ENCODE results near the gene SEC61A2. TPM values are rescaled to one million over a fixed set of nuclear protein-coding genes. Genes with fewer than 3 reads are reported as not detected.
A peak's percentile ranks its signal among the peaks of the same experiment; 100 is the strongest.

SEC61A2 gene
- total RNA-seq, 3 donors from 2014 or later (not counting 1 experiment from before 2014, with no cell fraction given), result 16.6 to 22.2 (median 17.4) TPM

GRCh38 chr10:12111528-12111927 lies 17.9 kb upstream of the SEC61A2 start:
- no peaks in the 10 kb centered on the region for H3K9me3 Mint-ChIP-seq
- no peak overlapping the region for H3K4me3 Mint-ChIP-seq
- Histone ChIP-seq H3K27me3 (ENCODE audit: control insufficient read depth, insufficient read depth, low read length) (no peaks in the 10 kb centered on the region), H3K4me1 (ENCODE audit: control insufficient read depth, insufficient read depth, low read length) (peaks cover 11% of the 10 kb centered on the region), H3K36me3 (ENCODE audit: control insufficient read depth, insufficient read depth, low read length) (peaks cover 26% of the 10 kb centered on the region), H3K9me3 (ENCODE audit: control insufficient read depth, insufficient read depth, low read length) (no peaks in the 10 kb centered on the region), H3K27ac (ENCODE audit: low read length) (no peak overlapping the region), H3K4me3 (ENCODE audit: low read length) (no peak overlapping the region)
- no peaks in the 10 kb centered on the region for H3K36me3 Mint-ChIP-seq
- TF ChIP-seq CTCF (IDR thresholded peaks at IDR 0.05), result no peak
- H3K27me3 Mint-ChIP-seq (ENCODE audit: low read depth in 2 of 2), result no peaks in the 10 kb centered on the region
- H3K4me1 Mint-ChIP-seq, result peaks cover 8 to 12% of the 10 kb centered on the region in 2 donors
- H3K27ac Mint-ChIP-seq, result peak overlapping the region in 1 of 2 donors; percentile 0
- ATAC-seq (no peak), DNase-seq (no peak)
- intact Hi-C loops (cut with micrococcal nuclease), result no loop called here

- Histone ChIP-seq H3K4me3 (ENCODE audit: low read length) (no peak overlapping the region), H3K27ac (ENCODE audit: low read length) (peak overlapping the region; percentile 38), H3K36me3 (ENCODE audit: control insufficient read depth, insufficient read depth, low read length) (peaks cover 17% of the 10 kb centered on the region), H3K9me3 (ENCODE audit: control insufficient read depth, insufficient read depth, low read length) (no peaks in the 10 kb centered on the region), H3K4me1 (ENCODE audit: control insufficient read depth, insufficient read depth, low read length) (peaks cover 11% of the 10 kb centered on the region), H3K27me3 (ENCODE audit: control insufficient read depth, insufficient read depth, low read length) (no peaks in the 10 kb centered on the region)
- no peak for TF ChIP-seq CTCF (IDR thresholded peaks at IDR 0.05)
- ATAC-seq, result no peak
- Mint-ChIP-seq H3K9me3 (no peaks in the 10 kb centered on the region), H3K27me3 (ENCODE audit: low read depth in 2 of 2) (no peaks in the 10 kb centered on the region), H3K36me3 (no peaks in the 10 kb centered on the region), H3K4me3 (no peak overlapping the region), H3K4me1 (peaks cover 8 to 12% of the 10 kb centered on the region in 2 donors), H3K27ac (peak overlapping the region in 1 of 2 donors; percentile 74)
- WGBS (ENCODE audit: insufficient coverage), result 95% methylated on average over 2 of the region's 2 CpGs
- intact Hi-C loops (cut with micrococcal nuclease), result no loop called here
- DNase-seq, result no peak
Measured at GRCh38 chr10:12113627-12114026, 15.8 kb upstream of the SEC61A2 start.

- ATAC-seq (no peak), DNase-seq (no peak)
- Mint-ChIP-seq H3K4me3 (no peak overlapping the region), H3K27me3 (ENCODE audit: low read depth in 2 of 2) (no peaks in the 10 kb centered on the region), H3K4me1 (no peaks in the 10 kb centered on the region), H3K36me3 (no peaks in the 10 kb centered on the region), H3K9me3 (no peaks in the 10 kb centered on the region), H3K27ac (no peak overlapping the region)
- Histone ChIP-seq H3K27ac (ENCODE audit: low read length) (no peak overlapping the region), H3K4me1 (ENCODE audit: control insufficient read depth, insufficient read depth, low read length) (no peaks in the 10 kb centered on the region), H3K4me3 (ENCODE audit: low read length) (no peak overlapping the region), H3K9me3 (ENCODE audit: control insufficient read depth, insufficient read depth, low read length) (no peaks in the 10 kb centered on the region), H3K36me3 (ENCODE audit: control insufficient read depth, insufficient read depth, low read length) (peaks cover 14% of the 10 kb centered on the region), H3K27me3 (ENCODE audit: control insufficient read depth, insufficient read depth, low read length) (no peaks in the 10 kb centered on the region)
- WGBS (ENCODE audit: insufficient coverage), result 72% methylated on average over 4 of the region's 4 CpGs
- TF ChIP-seq CTCF (IDR thresholded peaks at IDR 0.05), result no peak
- intact Hi-C loops (cut with micrococcal nuclease), result no loop called here
Measured at GRCh38 chr10:12121673-12122072, 7.8 kb upstream of the SEC61A2 start.

- peak overlapping the region; percentile 53 for H3K27ac ChIP-seq (ENCODE audit: low read length)
Measured at GRCh38 chr10:12130237-12130872, 878 bp downstream of the SEC61A2 start.

More at GRCh38 chr10:12130237-12130872, 878 bp downstream of the SEC61A2 start:
- H3K4me3 Mint-ChIP-seq, result peak overlapping the region; percentile 92
- 26% methylated on average over 10 of the region's 11 CpGs for WGBS (ENCODE audit: insufficient coverage)
- peak in 1 of 2 donors; percentile 70 for DNase-seq
- peak overlapping the region; percentile 69 to 74 for H3K27ac Mint-ChIP-seq
- H3K4me1 Mint-ChIP-seq, result peaks cover 13 to 14% of the 10 kb centered on the region in 2 donors
- no peaks in the 10 kb centered on the region for H3K36me3 Mint-ChIP-seq
- H3K36me3 ChIP-seq (ENCODE audit: control insufficient read depth, insufficient read depth, low read length), result peaks cover under 1% of the 10 kb centered on the region
- no peaks in the 10 kb centered on the region for H3K9me3 ChIP-seq (ENCODE audit: control insufficient read depth, insufficient read depth, low read length)
- no peaks in the 10 kb centered on the region for H3K9me3 Mint-ChIP-seq
- peaks cover 17% of the 10 kb centered on the region for H3K4me1 ChIP-seq (ENCODE audit: control insufficient read depth, insufficient read depth, low read length)
- intact Hi-C loops (cut with micrococcal nuclease), result loop anchor here (5.0 kb wide), 2 partner anchors 67 to 527 kb away; partner anchors contain the start of genes CDC123 and NUDT5
- H3K27me3 ChIP-seq (ENCODE audit: control insufficient read depth, insufficient read depth, low read length), result no peaks in the 10 kb centered on the region
- TF ChIP-seq CTCF (IDR thresholded peaks at IDR 0.05), result peak; percentile 37
- no peaks in the 10 kb centered on the region for H3K27me3 Mint-ChIP-seq (ENCODE audit: low read depth in 2 of 2)
- peak overlapping the region; percentile 66 for H3K4me3 ChIP-seq (ENCODE audit: low read length)
- ATAC-seq, result peak; percentile 12 to 22 (median 19)

Measured in natural killer cell (primary cell).